PC-3 (cell line): ENCODE measurements around the gene DLX5. TPM values are rescaled to one million over a fixed set of nuclear protein-coding genes. Genes with fewer than 3 reads are reported as not detected.

Source experiments
- ATAC-seq: fragments of 200-7000 bp; cut with Tn5 transposase; 2 replicates; pipeline ENCODE4 v1.9.1; 2020; ENCODE audit warnings: mild to moderate bottlenecking, moderate library complexity
- BruUV-seq: library from RNA; stranded (reverse); fragments of 400-500 nt; replicated peaks from 2 replicates; lab custom pipeline; 2021; lab: Mats Ljungman, UMichigan
- CTCF ChIA-PET: fragments of 300-600 bp; sonication (Branson Sonifier 250); formaldehyde crosslinking; loops from one replicate; lab custom pipeline; 2022; ENCODE audit warnings: antibody characterized with exemption; lab: Charles Lee
- POLR2A ChIA-PET: fragments of 300-600 bp; sonication (Branson Sonifier 250); formaldehyde crosslinking; loops from one replicate; lab custom pipeline; 2022; ENCODE audit warnings: antibody characterized with exemption; ENCODE audit not compliant: unreplicated experiment; lab: Charles Lee
- DNase-seq: peaks from one replicate; pipeline ENCODE4 v3.0.0-alpha.2; 2015
- H2AFZ ChIP-seq: fragments of 300-600 bp; sonication (generic); 2 replicates; pipeline ENCODE4 v1.6.0; 2016; ENCODE audit warnings: antibody characterized with exemption, low read length
- H3F3A ChIP-seq: fragments of 300-600 bp; sonication (generic); one replicate; pipeline ENCODE4 v1.6.0; 2017; ENCODE audit warnings: antibody characterized with exemption, low read length, control low read depth, mild to moderate bottlenecking; ENCODE audit not compliant: unreplicated experiment
- H3K27ac ChIP-seq: fragments of 300-600 bp; sonication (generic); 2 replicates; pipeline ENCODE4 v1.5.1; 2016; ENCODE audit warnings: mild to moderate bottlenecking, low read length
- H3K27me3 ChIP-seq: fragments of 300-600 bp; sonication (generic); 2 replicates; pipeline ENCODE4 v1.6.1; 2016; ENCODE audit warnings: low read length, mixed read lengths
- H3K36me3 ChIP-seq: fragments of 300-600 bp; sonication (generic); 2 replicates; pipeline ENCODE4 v1.6.1; 2016; ENCODE audit warnings: low read depth, mixed run types, low read length, mixed read lengths
- H3K4me1 ChIP-seq: fragments of 300-600 bp; sonication (generic); 2 replicates; pipeline ENCODE4 v1.5.1; 2016; ENCODE audit warnings: low read length; ENCODE audit not compliant: insufficient read depth
- H3K4me2 ChIP-seq: fragments of 300-600 bp; sonication (generic); 2 replicates; pipeline ENCODE4 v1.6.0; 2016; ENCODE audit warnings: low read length
- H3K4me3 ChIP-seq: fragments of 300-600 bp; sonication (generic); 2 replicates; pipeline ENCODE4 v1.5.1; 2016; ENCODE audit warnings: mild to moderate bottlenecking, low read length, mixed read lengths
- H3K79me2 ChIP-seq: fragments of 300-600 bp; sonication (generic); 2 replicates; pipeline ENCODE4 v1.6.1; 2017; ENCODE audit warnings: low read length, mixed read lengths
- H3K9ac ChIP-seq: fragments of 300-600 bp; sonication (generic); 2 replicates; pipeline ENCODE4 v1.6.0; 2016; ENCODE audit warnings: mild to moderate bottlenecking, low read length
- H3K9me2 ChIP-seq: fragments of 300-600 bp; sonication (generic); replicated peaks from 2 replicates; pipeline ENCODE4 v1.6.1; 2016; ENCODE audit warnings: mixed run types, low read length, mixed read lengths
- H3K9me3 ChIP-seq: fragments of 300-600 bp; sonication (generic); 2 replicates; pipeline ENCODE4 v1.6.1; 2016; ENCODE audit warnings: low read length, mixed read lengths
- H4K20me1 ChIP-seq: fragments of 300-600 bp; sonication (generic); 2 replicates; pipeline ENCODE4 v1.6.1; 2016; ENCODE audit warnings: low read length, mixed read lengths
- EZH2 ChIP-seq: fragments of 300-600 bp; sonication (generic); IDR thresholded peaks from one replicate; pipeline ENCODE4 v1.6.1; 2017; ENCODE audit warnings: antibody characterized with exemption, mild to moderate bottlenecking, low read length; ENCODE audit not compliant: unreplicated experiment
- intact Hi-C: fragments of 100-400 bp; cut with micrococcal nuclease; formaldehyde crosslinking; loops from 2 replicates; pipeline ENCODE4 v1.9.0; 2023
- total RNA-seq: library from RNA; depleted of rRNA; stranded (reverse); fragments of >200 nt; gene quantifications from 2 replicates; pipeline ENCODE4 v1.2.3, GENCODE V29; 2014; rRNA removed

Gene DLX5
- total RNA-seq, 1 experiment from 2014 or later: 0.15 TPM

DNA sequence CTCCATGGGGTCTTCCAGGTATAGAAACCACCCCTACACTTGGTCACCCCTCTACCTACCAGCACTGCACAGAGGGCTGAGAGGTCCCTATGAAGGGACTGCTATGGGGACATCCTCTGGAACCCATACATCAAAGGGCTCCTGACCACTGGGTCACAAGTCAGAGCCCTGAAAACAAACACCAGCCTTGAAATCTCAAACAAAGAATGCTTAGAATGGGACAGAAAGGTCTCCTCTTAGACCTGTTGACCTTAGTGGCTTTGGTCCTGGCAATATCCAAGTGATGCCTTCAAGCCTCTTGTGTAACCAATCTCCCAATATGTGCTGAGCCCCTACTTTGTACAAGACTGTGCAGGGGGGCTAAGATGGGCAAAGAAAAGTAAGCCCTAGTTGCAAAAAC is 53.9 kb downstream of the DLX5 start:
- ATAC-seq (no peak), DNase-seq (no peak)
- no peak overlapping the region for H3K4me2 ChIP-seq
- no peaks in the 10 kb centered on the region for H3K27me3 ChIP-seq
- no peak overlapping the region for H3K27ac ChIP-seq
- TF ChIP-seq EZH2: no peak
- no peaks in the 10 kb centered on the region for H3K9me2 ChIP-seq
- no peaks in the 10 kb centered on the region for H3K36me3 ChIP-seq
- POLR2A ChIA-PET: no interaction called here
- no peak overlapping the region for H2AFZ ChIP-seq
- intact Hi-C loops: no loop called here
- no peak overlapping the region for H3K9ac ChIP-seq
- H3K4me3 ChIP-seq: no peak overlapping the region
- no TSS peak for BruUV-seq
- no peaks in the 10 kb centered on the region for H3K9me3 ChIP-seq
- H3K79me2 ChIP-seq: no peaks in the 10 kb centered on the region
- H4K20me1 ChIP-seq: no peaks in the 10 kb centered on the region
- CTCF ChIA-PET: no interaction called here
- H3K4me1 ChIP-seq: no peaks in the 10 kb centered on the region
- no peaks in the 10 kb centered on the region for H3F3A ChIP-seq

Other genes with a start within 250 kb of the DLX5 start
- gene DLX6, start 19.3 kb downstream of the DLX5 start, total RNA-seq: not detected in 2 replicates
- gene SDHAF3, start 92.9 kb upstream of the DLX5 start, total RNA-seq: 9.5 and 19.9 TPM in 2 replicates